Activated naive CD4-positive, alpha-beta T cell treated with anti-CD3 and anti-CD28 coated beads, Interleukin-2, amount 10 ng/mL, durations not matched to agents 7 days and 5 days (primary cell): Measurements from ENCODE around the gene MFAP2.
"Not testable (repeated sequence)": the region's sequence is repeated elsewhere in the genome, so short reads cannot be mapped to it uniquely, and the experiment has no call there.

Source experiments
- CTCF ChIA-PET: fragments of 350-600 bp; sonication (Branson Sonifier 250); formaldehyde crosslinking; loops from one replicate; lab custom pipeline; 2021; ENCODE audit warnings: antibody characterized with exemption; lab: Charles Lee
- DNase-seq: peaks from one replicate; pipeline ENCODE4 v3.0.0-alpha.2; 2020
- H3K27ac Mint-ChIP-seq: one replicate; pipeline ENCODE4 v1.8.0; 2021; ENCODE audit warnings: mild to moderate bottlenecking, moderate library complexity, mixed read lengths
- H3K27me3 Mint-ChIP-seq: one replicate; pipeline ENCODE4 v1.8.0; 2021; ENCODE audit warnings: mild to moderate bottlenecking, mixed read lengths
- H3K36me3 Mint-ChIP-seq: one replicate; pipeline ENCODE4 v1.8.0; 2021; ENCODE audit warnings: mixed read lengths
- H3K4me1 Mint-ChIP-seq: one replicate; pipeline ENCODE4 v1.8.0; 2021; ENCODE audit warnings: mixed read lengths
- H3K4me3 Mint-ChIP-seq: one replicate; pipeline ENCODE4 v1.8.0; 2021; ENCODE audit warnings: mild to moderate bottlenecking, moderate library complexity, mixed read lengths
- H3K9me3 Mint-ChIP-seq: one replicate; pipeline ENCODE4 v1.8.0; 2021; ENCODE audit warnings: mixed read lengths

MFAP2 gene

GRCh38 chr1:16955186-16955585, 25.2 kb downstream of the MFAP2 start:
- no peak overlapping the region for H3K4me3 Mint-ChIP-seq
- H3K9me3 Mint-ChIP-seq, result no peaks in the 10 kb centered on the region
- H3K27ac Mint-ChIP-seq, result no peak overlapping the region
- H3K36me3 Mint-ChIP-seq, result no peaks in the 10 kb centered on the region
- peaks cover 1% of the 10 kb centered on the region for H3K4me1 Mint-ChIP-seq
- H3K27me3 Mint-ChIP-seq, result no peaks in the 10 kb centered on the region
- CTCF ChIA-PET, result interaction anchor here (0.9 to 1.4 kb wide), 3 partner anchors 8 to 91 kb away, joined by 3 read pairs; no protein-coding TSS in a partner anchor
- DNase-seq, result no peak

- no peaks in the 10 kb centered on the region for H3K36me3 Mint-ChIP-seq
- CTCF ChIA-PET, result interaction anchor here (1.1 kb wide), 1 partner anchor 91 kb away, joined by 3 read pairs; no protein-coding TSS in a partner anchor
- DNase-seq, result no peak
- no peaks in the 10 kb centered on the region for H3K4me1 Mint-ChIP-seq
- no peak overlapping the region for H3K4me3 Mint-ChIP-seq
- H3K27me3 Mint-ChIP-seq, result no peaks in the 10 kb centered on the region
- no peak overlapping the region for H3K27ac Mint-ChIP-seq
- H3K9me3 Mint-ChIP-seq, result no peaks in the 10 kb centered on the region
Measured at GRCh38 chr1:16954579-16954978, 25.8 kb downstream of the MFAP2 start.

DNA sequence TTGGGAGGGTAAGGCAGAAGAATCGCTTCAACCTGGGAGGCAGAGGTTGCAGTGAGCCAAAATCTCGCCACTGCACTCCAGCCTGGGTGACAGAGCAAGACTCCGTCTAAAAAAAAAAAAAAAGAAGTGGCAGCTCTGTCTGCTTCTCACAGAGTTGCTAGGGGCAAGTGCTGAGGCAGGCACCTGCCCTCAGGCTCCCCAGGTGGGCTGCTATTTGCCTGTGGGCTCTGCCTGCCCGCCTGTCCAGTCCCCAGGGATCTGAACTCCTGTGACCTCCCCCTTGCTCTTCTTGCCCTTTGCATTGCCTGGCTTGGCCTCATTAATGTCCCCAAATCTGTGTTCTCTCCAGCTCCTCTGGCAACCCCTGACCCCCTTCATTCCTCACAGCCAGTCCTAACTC, 28.0 kb downstream of the MFAP2 start:
- CTCF ChIA-PET, result interaction anchor here (0.7 to 3.6 kb wide), 12 partner anchors 8 to 330 kb away, joined by 3 to 27 read pairs (median 5); no protein-coding TSS in a partner anchor
- H3K27me3 Mint-ChIP-seq, H3K27ac Mint-ChIP-seq, DNase-seq, H3K4me1 Mint-ChIP-seq, H3K9me3 Mint-ChIP-seq, H3K4me3 Mint-ChIP-seq, H3K36me3 Mint-ChIP-seq: not testable (repeated sequence)

DNA sequence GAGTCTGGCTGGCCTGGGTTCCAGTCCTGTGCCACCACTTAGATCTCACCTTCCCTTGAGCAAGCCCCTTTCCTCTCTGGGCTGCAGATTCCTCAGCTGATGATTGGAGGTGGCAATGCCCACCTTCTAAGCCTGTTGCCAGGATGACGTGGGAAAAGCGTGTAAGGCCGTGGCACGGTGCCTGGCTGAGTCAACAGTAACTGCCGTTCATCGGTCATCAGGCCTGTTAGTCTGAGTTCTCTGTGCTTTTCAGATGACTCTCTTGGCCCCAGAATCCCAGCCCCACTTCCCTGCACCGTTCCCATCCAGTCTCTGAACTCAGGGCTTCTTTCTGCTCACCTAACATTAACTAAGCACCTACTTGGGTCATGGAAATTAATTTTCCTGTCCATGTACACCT, 31.4 kb downstream of the MFAP2 start:
- not testable (repeated sequence) for H3K4me1 Mint-ChIP-seq, H3K36me3 Mint-ChIP-seq, H3K27me3 Mint-ChIP-seq, DNase-seq, H3K4me3 Mint-ChIP-seq, H3K9me3 Mint-ChIP-seq, H3K27ac Mint-ChIP-seq
- CTCF ChIA-PET, result interaction anchor here (1.2 to 3.6 kb wide), 2 partner anchors 96 to 98 kb away, joined by 4 to 18 read pairs; no protein-coding TSS in a partner anchor

GRCh38 chr1:16948282-16948891, 32.0 kb downstream of the MFAP2 start:
- not testable (repeated sequence) for H3K4me3 Mint-ChIP-seq, H3K36me3 Mint-ChIP-seq, H3K27me3 Mint-ChIP-seq, DNase-seq, H3K9me3 Mint-ChIP-seq, H3K27ac Mint-ChIP-seq, H3K4me1 Mint-ChIP-seq
- CTCF ChIA-PET, result interaction anchor here (2.2 to 2.3 kb wide), 2 partner anchors 12 to 326 kb away, joined by 6 to 16 read pairs; no protein-coding TSS in a partner anchor

GRCh38 chr1:16946646-16947045, 33.8 kb downstream of the MFAP2 start:
- Mint-ChIP-seq H3K9me3 (no peaks in the 10 kb centered on the region), H3K27ac (no peak overlapping the region), H3K27me3 (peaks cover 4% of the 10 kb centered on the region), H3K4me1 (no peaks in the 10 kb centered on the region), H3K4me3 (no peak overlapping the region), H3K36me3 (peaks cover 2% of the 10 kb centered on the region)
- CTCF ChIA-PET, result interaction anchor here (2.2 to 2.3 kb wide), 3 partner anchors 14 to 325 kb away, joined by 5 to 16 read pairs (median 6); no protein-coding TSS in a partner anchor
- no peak for DNase-seq

DNA sequence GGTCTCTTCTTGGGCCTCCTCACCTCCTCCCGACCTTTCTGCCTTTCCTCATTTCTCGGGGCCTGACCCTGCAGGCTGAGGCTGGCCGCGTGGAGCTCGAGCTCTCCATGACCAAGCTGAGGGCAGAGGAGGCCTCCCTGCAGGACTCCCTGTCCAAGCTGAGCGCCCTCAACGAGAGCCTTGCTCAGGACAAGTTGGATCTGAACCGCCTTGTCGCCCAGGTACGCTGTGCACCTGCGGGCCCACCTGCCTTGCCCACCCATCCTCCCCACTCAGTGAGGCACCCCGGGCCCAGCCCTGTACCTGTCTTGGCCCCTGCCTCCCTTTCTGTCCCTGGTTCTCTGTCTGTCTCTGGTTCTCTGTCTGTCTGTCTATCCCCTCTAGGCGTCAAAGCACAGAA, 34.2 kb downstream of the MFAP2 start:
- not testable (repeated sequence) for H3K9me3 Mint-ChIP-seq, H3K36me3 Mint-ChIP-seq, H3K27me3 Mint-ChIP-seq, DNase-seq, H3K27ac Mint-ChIP-seq, H3K4me1 Mint-ChIP-seq, H3K4me3 Mint-ChIP-seq
- CTCF ChIA-PET, result interaction anchor here (1.6 to 2.2 kb wide), 3 partner anchors 15 to 324 kb away, joined by 5 to 16 read pairs (median 6); no protein-coding TSS in a partner anchor

- CTCF ChIA-PET, result interaction anchor here (1.6 to 2.2 kb wide), 2 partner anchors 15 to 101 kb away, joined by 5 to 6 read pairs; no protein-coding TSS in a partner anchor
- H3K27ac Mint-ChIP-seq, H3K9me3 Mint-ChIP-seq, H3K4me3 Mint-ChIP-seq, H3K4me1 Mint-ChIP-seq, DNase-seq, H3K36me3 Mint-ChIP-seq, H3K27me3 Mint-ChIP-seq: not testable (repeated sequence)
Measured at GRCh38 chr1:16945512-16945911, 34.9 kb downstream of the MFAP2 start.

GRCh38 chr1:16944038-16944437, 36.4 kb downstream of the MFAP2 start:
- no peaks in the 10 kb centered on the region for H3K9me3 Mint-ChIP-seq
- peaks cover 2% of the 10 kb centered on the region for H3K36me3 Mint-ChIP-seq
- no peak for DNase-seq
- peaks cover 4% of the 10 kb centered on the region for H3K27me3 Mint-ChIP-seq
- no peak overlapping the region for H3K4me3 Mint-ChIP-seq
- no peak overlapping the region for H3K27ac Mint-ChIP-seq
- no peaks in the 10 kb centered on the region for H3K4me1 Mint-ChIP-seq
- CTCF ChIA-PET, result no interaction called here

- not testable (repeated sequence) for H3K36me3 Mint-ChIP-seq, DNase-seq, H3K27me3 Mint-ChIP-seq, H3K9me3 Mint-ChIP-seq, H3K4me3 Mint-ChIP-seq, H3K27ac Mint-ChIP-seq, H3K4me1 Mint-ChIP-seq
- CTCF ChIA-PET, result interaction anchor here (1.4 kb wide), 1 partner anchor 12 kb away, joined by 6 read pairs; no protein-coding TSS in a partner anchor
Measured at GRCh38 chr1:16939386-16940180, 40.8 kb downstream of the MFAP2 start.

DNA sequence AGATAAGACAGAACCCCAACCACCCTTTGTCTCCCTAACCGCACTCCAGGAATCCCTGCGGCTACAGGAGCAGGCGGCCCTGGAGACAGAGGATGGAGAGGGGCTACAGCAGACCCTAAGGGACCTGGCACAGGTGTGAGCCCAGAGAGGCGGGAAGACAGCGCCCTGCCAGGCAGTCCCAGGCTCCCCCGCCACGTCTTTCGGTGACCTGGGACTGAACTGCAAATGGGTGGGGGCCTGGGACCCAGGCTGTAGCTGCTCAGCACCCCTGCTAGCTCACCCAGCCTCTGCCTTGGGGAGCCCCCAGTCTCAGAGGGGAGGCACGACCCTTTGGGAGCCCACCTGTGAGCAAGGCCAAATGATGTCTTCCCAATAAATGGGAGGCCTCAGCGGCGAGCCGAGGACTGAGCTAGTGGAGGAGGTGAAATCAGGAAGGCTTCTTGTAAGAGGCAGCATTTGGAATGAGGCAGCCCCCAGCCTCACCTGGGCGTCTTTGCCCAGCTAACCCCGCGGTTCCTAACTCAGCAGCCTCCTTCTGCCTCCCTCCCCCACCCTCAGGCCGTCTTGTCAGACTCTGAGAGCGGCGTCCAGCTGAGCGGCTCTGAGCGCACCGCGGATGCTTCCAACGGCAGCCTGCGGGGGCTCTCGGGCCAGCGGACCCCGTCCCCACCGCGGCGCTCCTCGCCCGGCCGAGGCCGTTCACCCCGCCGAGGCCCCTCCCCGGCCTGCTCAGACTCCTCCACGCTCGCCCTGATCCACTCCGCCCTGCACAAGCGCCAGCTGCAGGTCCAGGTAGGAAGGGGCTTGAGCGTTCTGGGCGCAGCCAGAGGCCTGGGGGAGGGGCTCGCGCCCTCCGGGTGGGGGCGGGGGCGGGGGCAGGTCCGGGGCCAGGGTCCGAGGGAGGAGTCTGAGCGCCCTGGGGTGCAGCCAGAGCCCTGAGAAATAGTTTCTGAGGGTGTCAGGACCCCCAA, 41.8 kb downstream of the MFAP2 start:
- Mint-ChIP-seq H3K4me1 (no peaks in the 10 kb centered on the region), H3K27ac (no peak overlapping the region), H3K27me3 (no peaks in the 10 kb centered on the region), H3K9me3 (no peaks in the 10 kb centered on the region), H3K4me3 (no peak overlapping the region), H3K36me3 (no peaks in the 10 kb centered on the region)
- CTCF ChIA-PET, result no interaction called here
- no peak for DNase-seq

GRCh38 chr1:16936580-16936979, 43.8 kb downstream of the MFAP2 start:
- CTCF ChIA-PET, DNase-seq, H3K4me3 Mint-ChIP-seq, H3K27me3 Mint-ChIP-seq, H3K9me3 Mint-ChIP-seq, H3K27ac Mint-ChIP-seq, H3K4me1 Mint-ChIP-seq, H3K36me3 Mint-ChIP-seq: not testable (repeated sequence)

DNA sequence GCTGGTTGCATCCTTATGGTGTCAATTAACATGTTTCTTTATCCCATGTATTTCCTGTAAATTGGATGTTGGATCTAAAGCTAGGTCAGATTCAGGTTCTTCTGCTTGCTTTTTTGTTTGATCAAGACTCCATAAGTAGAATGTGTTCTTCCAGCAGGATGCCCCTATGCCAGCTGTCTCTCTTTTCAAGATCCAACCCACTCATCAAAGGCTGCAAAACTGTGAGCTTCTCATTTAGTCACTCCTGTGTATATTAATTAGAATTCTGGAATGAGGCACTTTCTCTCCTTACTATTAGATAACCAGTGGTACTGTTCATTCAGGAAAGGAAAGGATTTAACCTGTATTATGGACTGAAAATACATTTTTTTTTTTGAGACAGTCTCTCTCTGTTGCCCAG, 46.5 kb downstream of the MFAP2 start:
- not testable (repeated sequence) for DNase-seq, H3K27ac Mint-ChIP-seq, H3K36me3 Mint-ChIP-seq, H3K4me3 Mint-ChIP-seq, H3K4me1 Mint-ChIP-seq, H3K9me3 Mint-ChIP-seq, H3K27me3 Mint-ChIP-seq
- CTCF ChIA-PET, result interaction anchor here (1.0 kb wide), 1 partner anchor 26 kb away, joined by 3 read pairs; no protein-coding TSS in a partner anchor
